Colon (tissue), 2 donors: ENCODE measurements around the gene TCF12.

Experiments used
- FAIRE-seq: peaks from 2 replicates; lab custom pipeline; 2012; peaks lifted over from hg19 to GRCh38; lab: Jason Lieb, UNC
- donor health status: control.
- donor health status: control.

The TCF12 gene

GRCh38 chr15:57255751-57256341, 337.4 kb downstream of the TCF12 start:
- FAIRE-seq, result no peak

- no peak for FAIRE-seq
Observed at GRCh38 chr15:57256939-57257338, 338.5 kb downstream of the TCF12 start.

DNA sequence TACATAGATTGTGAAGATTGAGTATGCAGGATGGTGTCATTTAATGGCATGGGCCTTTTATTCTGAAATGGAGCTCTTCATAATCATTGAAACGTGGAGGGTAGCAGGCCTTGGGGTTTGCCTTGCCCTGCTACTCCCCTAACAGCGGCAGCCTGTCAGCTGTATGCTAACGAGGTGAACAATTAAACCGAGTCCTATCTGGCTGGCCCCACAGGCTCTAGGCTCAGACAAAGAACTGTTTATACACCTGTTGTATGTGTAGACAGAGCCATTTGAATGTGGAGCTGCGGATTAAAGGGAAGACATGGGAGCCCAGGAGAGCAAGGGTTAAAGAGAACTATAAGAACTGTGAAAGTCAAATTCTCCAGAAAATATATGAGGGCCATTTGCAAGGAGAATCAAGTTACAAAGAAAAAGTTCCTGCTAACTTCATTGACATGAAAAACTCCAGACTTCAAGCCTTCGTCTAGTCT, 341.2 kb downstream of the TCF12 start:
- no peak for FAIRE-seq

GRCh38 chr15:57263520-57263919, 345.1 kb downstream of the TCF12 start:
- no peak for FAIRE-seq

- FAIRE-seq, result no peak
Observed at GRCh38 chr15:57272771-57273357, 354.4 kb downstream of the TCF12 start.

DNA sequence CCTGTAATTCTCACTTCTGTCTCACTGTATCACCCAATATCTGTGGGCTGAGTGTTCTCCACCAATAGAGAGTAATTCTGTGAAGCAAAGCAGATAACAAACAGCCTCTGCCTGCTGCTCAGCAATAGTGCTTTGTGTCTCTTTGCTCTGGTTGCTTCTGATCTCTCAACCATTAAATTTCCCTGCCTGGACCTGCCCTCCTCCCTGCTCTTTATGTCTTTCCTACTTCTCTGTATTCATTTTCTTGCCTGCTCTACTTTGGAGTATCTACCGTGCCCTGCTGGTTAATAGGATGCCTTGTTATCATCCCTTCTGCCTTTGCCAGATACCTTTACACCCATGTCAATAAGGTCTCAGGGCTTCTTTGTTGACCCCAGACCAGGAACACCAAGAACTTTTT, 355.0 kb downstream of the TCF12 start:
- no peak for FAIRE-seq

DNA sequence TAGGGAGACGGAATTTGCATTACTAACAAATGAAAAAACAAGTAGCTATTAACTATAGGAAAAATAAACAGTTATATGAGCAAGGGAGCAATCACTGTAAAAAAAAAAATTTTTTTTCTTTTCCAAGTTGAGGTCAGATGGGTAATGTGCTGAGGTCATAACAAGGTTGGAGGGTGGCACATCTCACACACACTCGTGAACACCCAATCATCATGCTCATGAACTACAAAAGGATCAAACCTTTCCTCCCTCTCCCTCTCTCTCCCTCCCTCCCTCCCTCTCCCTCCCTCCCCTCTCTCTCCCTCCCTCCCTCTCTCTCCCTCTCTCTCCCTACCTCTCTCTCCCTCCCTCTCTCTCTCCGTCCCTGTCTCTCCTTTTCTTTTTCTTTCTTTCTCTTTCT, 360.0 kb downstream of the TCF12 start:
- FAIRE-seq, result no peak

- FAIRE-seq, result no peak
Observed at GRCh38 chr15:57280464-57280863, 362.0 kb downstream of the TCF12 start.

DNA sequence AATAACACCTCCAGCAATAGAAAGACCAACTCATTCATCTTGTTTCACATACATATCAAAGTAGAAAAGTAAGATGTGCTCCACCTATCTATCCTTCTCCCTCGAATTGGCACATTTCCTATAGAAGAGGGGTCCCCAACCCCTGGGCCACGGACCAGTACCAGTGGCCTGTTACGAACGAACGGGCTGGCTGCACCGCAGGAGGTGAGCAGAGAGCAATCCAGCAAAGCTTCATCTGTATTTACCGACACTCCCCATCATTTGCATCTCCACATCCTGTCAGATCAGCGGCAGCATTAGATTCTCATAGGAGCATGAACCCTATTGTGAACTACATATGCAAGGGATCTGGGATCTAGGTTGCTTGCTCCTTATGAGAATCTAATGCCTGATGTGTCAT, 362.9 kb downstream of the TCF12 start:
- FAIRE-seq, result no peak

DNA sequence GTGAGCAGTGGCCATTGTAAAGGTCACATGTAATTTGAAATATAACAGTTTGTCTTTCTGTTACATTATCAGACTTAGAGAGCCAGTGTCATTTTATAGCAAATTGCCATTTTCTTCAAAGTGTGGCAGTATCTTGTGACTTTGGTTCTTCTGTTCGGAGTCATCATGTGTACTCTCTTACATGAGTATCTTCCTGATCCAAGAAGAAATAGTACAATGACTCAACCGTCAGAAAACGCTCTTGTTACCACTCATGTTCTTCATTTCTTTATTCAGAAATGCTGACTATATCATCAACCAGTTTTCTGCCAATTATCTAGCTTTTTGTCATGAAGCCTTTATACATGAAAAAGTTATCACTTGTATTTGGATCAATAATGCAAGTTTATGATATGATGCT, 364.2 kb downstream of the TCF12 start:
- FAIRE-seq, result no peak

GRCh38 chr15:57283774-57284503, 365.5 kb downstream of the TCF12 start:
- no peak for FAIRE-seq

- no peak for FAIRE-seq
Observed at GRCh38 chr15:57284535-57284934, 366.1 kb downstream of the TCF12 start.

DNA sequence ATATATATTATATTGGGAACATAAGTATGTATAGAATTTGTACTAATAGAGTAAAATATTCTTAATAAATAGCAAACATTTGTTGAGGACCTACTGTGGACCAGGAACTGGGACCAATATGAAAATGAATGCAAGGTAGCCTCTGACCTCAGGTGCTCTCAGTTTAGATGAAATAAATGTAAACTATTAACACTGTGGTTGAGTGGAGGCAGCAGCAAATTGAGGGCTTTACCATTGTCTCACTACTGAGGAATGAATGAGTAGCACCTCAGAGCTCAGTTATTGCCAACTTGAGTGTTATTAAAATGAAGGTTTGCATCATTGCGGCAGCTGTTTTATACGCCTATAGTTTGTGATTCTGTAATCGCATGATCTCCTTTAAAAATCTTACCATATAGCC, 366.9 kb downstream of the TCF12 start:
- FAIRE-seq, result no peak

- FAIRE-seq, result no peak
Observed at GRCh38 chr15:57286446-57287122, 368.1 kb downstream of the TCF12 start.

DNA sequence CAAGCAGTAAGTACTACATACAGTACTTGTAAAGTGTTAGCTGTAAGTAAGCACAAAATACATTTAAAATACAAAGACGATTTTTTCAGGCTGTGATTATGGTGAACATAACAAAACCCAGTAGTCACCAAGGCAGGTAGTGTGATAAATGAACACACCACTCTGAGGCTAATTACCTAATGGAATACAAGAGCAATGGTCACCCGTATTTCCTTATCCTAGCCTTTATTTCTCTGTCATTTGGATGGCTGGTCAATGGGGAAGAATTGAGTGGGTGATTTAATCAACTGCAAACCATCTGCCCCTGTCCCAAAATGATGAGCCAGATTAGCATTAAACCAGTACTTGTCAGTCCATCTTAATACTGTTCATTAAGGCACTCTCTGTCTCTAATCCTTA, 368.7 kb downstream of the TCF12 start:
- FAIRE-seq, result no peak

GRCh38 chr15:57288926-57289580, 370.6 kb downstream of the TCF12 start:
- no peak for FAIRE-seq

DNA sequence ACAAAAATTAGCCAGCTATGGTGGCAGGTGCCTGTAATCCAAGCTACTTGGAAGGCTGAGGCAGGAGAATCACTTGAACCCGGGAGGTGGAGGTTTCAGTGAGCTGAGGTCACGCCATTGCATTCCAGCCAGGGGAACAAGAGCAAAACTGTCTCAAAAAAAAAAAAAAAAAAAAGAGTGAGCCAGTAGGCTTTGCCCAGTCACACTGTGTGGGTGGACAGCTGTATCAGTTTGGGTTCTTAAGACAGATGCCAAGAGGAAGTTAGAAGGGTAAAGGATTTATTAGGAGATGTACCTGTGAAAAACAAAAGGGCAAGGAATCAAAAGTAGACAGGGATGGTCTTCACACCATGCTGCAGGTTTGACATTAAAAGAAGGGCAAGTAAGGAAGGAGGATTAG, 371.7 kb downstream of the TCF12 start:
- no peak for FAIRE-seq

DNA sequence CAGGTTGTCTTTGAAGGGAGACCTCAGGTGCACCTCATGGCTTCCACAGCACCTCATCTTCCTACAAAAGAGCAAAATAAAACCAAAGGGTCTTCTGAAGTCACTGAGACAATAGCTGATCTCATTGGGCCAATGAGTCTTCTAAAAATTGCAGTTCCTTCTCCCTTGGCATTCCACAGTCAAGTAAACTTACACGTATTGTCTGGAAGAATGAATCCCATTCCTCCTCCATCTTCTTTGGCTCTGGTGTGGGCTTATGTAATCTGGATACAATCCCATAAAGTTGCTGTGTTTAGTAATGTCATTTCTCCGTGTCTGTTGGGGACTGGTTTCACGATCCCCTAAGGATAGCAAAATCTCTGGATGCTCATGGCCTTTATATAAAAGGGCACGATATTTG, 372.4 kb downstream of the TCF12 start:
- FAIRE-seq, result no peak

DNA sequence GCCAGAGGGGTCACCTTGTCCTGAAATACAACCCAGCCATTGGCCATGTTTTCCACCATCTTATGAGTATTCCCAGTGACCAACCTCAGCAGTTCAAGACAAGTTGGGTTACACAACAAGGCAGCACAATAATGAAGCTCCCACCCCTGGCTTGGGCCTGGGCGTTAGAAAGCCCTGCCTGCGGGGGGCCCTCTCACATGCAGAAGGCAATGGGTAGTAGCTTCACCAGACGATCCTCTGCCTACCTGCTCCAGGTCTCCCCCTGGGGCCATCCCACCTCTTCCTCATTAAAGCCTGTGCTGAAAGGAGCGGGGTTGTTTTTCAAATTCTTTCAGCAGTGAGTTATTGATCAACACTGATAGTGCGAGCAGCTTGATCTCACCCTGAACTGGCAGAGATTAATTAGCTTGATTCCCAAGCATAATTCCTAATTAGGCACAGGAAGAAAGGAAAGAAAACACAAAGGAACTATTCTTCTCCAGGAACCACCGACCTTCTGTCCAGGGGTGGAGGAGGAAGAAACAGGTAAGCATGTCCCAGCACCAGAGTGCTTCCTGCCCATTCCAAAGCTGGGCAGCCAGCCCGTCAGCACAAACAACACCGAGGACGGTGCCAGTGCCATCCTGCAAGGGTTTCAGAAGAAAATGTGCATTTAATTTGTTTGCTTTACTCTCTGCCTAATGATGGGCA, 378.2 kb downstream of the TCF12 start:
- no peak for FAIRE-seq

GRCh38 chr15:57297163-57297593, 378.7 kb downstream of the TCF12 start:
- FAIRE-seq, result no peak

- no peak for FAIRE-seq
Observed at GRCh38 chr15:57297630-57298029, 379.2 kb downstream of the TCF12 start.

DNA sequence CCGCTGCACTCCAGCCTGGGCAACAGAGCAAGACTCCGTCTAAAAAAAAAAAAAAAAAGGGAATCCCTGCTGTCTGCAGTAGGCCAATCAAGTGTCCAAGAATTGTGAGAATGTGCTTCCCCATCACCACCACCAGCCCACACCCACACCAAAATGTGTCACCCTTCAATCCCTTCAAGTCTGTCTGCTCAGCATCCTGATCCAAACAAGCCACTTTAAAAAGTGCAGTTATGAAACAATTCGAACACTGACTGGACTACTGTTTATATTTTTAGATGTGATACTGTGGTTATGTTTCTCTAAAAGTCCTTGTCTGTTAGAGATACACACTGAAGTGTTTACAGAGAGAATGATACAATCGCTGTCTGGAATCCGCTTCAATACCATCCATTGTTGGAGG, 379.8 kb downstream of the TCF12 start:
- no peak for FAIRE-seq
